Neutrophil (primary cell): Measurements from ENCODE around the gene SMC5.

Experiments
- H3K27ac ChIP-seq: fragments of 200-600 bp; sonication (generic); 2 replicates; pipeline ENCODE4 v1.5.1; 2016; ENCODE audit warnings: mild to moderate bottlenecking, moderate library complexity
- H3K27me3 ChIP-seq: fragments of 200-600 bp; sonication (generic); 2 replicates; pipeline ENCODE4 v1.6.0; 2016; ENCODE audit warnings: mild to moderate bottlenecking
- H3K36me3 ChIP-seq: fragments of 200-600 bp; sonication (generic); 2 replicates; pipeline ENCODE4 v1.5.1; 2017
- H3K4me1 ChIP-seq, 2 experiments: fragments of 200-600 bp in 1 of 2; sonication (generic) in 1 of 2; 1 replicate in 1 of 2; 2 replicates in 1 of 2; pipeline versions ENCODE4 v1.5.1 to v1.6.1; 2013 to 2016; ENCODE audit warnings: low read depth in 1 of 2, low read length in 1 of 2, mild to moderate bottlenecking in 1 of 2, moderate library complexity in 1 of 2; ENCODE audit not compliant: control insufficient read depth in 1 of 2, insufficient read depth in 1 of 2
- H3K4me3 ChIP-seq, 2 experiments: fragments of 200-600 bp in 1 of 2; sonication (generic) in 1 of 2; 1 replicate in 1 of 2; 2 replicates in 1 of 2; pipeline ENCODE4 v1.5.1; 2013 to 2016; ENCODE audit warnings: low read depth in 1 of 2, low read length in 1 of 2, mild to moderate bottlenecking in 1 of 2, moderate library complexity in 1 of 2
- H3K9me3 ChIP-seq: fragments of 200-600 bp; sonication (generic); 2 replicates; pipeline ENCODE4 v1.5.1; 2016
- CTCF ChIP-seq: fragments of 200-600 bp; sonication (generic); IDR thresholded peaks from 2 replicates; pipeline ENCODE4 v1.5.1; 2016; ENCODE audit warnings: antibody characterized with exemption

SMC5 gene

GRCh38 chr9:70355801-70356200 is 97.0 kb downstream of the SMC5 start:
- H3K4me3 ChIP-seq: no peak overlapping the region
- TF ChIP-seq CTCF: no peak
- no peaks in the 10 kb centered on the region for H3K27me3 ChIP-seq
- H3K4me1 ChIP-seq: no peaks in the 10 kb centered on the region
- H3K36me3 ChIP-seq: peaks cover 24% of the 10 kb centered on the region
- H3K9me3 ChIP-seq: no peaks in the 10 kb centered on the region
- H3K27ac ChIP-seq: no peak overlapping the region

- Histone ChIP-seq H3K27me3 (no peaks in the 10 kb centered on the region), H3K4me3 (no peak overlapping the region), H3K4me1 (no peaks in the 10 kb centered on the region), H3K27ac (no peak overlapping the region), H3K9me3 (no peaks in the 10 kb centered on the region), H3K36me3 (peaks cover 4% of the 10 kb centered on the region)
- no peak for TF ChIP-seq CTCF
These were observed 104.2 kb downstream of the SMC5 start for GRCh38 chr9:70362952-70363351.

- Histone ChIP-seq H3K27me3 (no peaks in the 10 kb centered on the region), H3K9me3 (no peaks in the 10 kb centered on the region), H3K36me3 (no peaks in the 10 kb centered on the region), H3K27ac (no peak overlapping the region), H3K4me1 (no peaks in the 10 kb centered on the region), H3K4me3 (no peak overlapping the region)
- TF ChIP-seq CTCF: no peak
These were observed 105.0 kb downstream of the SMC5 start for GRCh38 chr9:70363760-70364159.

GRCh38 chr9:70367305-70367930 is 108.6 kb downstream of the SMC5 start:
- Histone ChIP-seq H3K9me3 (no peaks in the 10 kb centered on the region), H3K4me3 (no peak overlapping the region), H3K4me1 (no peaks in the 10 kb centered on the region), H3K27me3 (no peaks in the 10 kb centered on the region), H3K36me3 (no peaks in the 10 kb centered on the region), H3K27ac (no peak overlapping the region)
- TF ChIP-seq CTCF: no peak

GRCh38 chr9:70374962-70375618 is 116.3 kb downstream of the SMC5 start:
- H3K4me3 ChIP-seq: no peak overlapping the region
- H3K27ac ChIP-seq: no peak overlapping the region
- H3K36me3 ChIP-seq: no peaks in the 10 kb centered on the region
- TF ChIP-seq CTCF: no peak
- no peaks in the 10 kb centered on the region for H3K27me3 ChIP-seq
- no peaks in the 10 kb centered on the region for H3K9me3 ChIP-seq
- H3K4me1 ChIP-seq: no peaks in the 10 kb centered on the region
